Muscle of leg (tissue), 11 donors: Measurements from ENCODE around the gene ANKRD61. TPM values are rescaled to one million over a fixed set of nuclear protein-coding genes. Genes with fewer than 3 reads are reported as not detected.
"Not testable (repeated sequence)": the region's sequence is repeated elsewhere in the genome, so short reads cannot be mapped to it uniquely, and the experiment has no call there.

Source experiments
- DNase-seq: peaks from one replicate; pipeline ENCODE4 v3.0.0; 2013
- H3K27ac ChIP-seq: one replicate; pipeline ENCODE4 v1.5.1; 2013; ENCODE audit warnings: mild to moderate bottlenecking, low read length, control low read depth
- H3K27me3 ChIP-seq: one replicate; pipeline ENCODE4 v1.6.1; 2013; ENCODE audit warnings: low read length; ENCODE audit not compliant: control insufficient read depth, insufficient read depth
- H3K36me3 ChIP-seq: one replicate; pipeline ENCODE4 v1.6.1; 2013; ENCODE audit warnings: low read length; ENCODE audit not compliant: control insufficient read depth, insufficient read depth
- H3K4me1 ChIP-seq: one replicate; pipeline ENCODE4 v1.6.1; 2013; ENCODE audit warnings: low read length; ENCODE audit not compliant: control insufficient read depth, insufficient read depth
- H3K4me3 ChIP-seq: one replicate; pipeline ENCODE4 v1.5.1; 2013; ENCODE audit warnings: low read length, control low read depth
- H3K9me3 ChIP-seq: replicated peaks from 2 replicates; pipeline ENCODE4 v1.6.1; 2013; ENCODE audit warnings: low read depth, low read length; ENCODE audit not compliant: control insufficient read depth
- WGBS: methylation state at CpG from one replicate; pipeline ENCODE4 v1.1.5; 2013; ENCODE audit warnings: missing lambda C conversion rate; ENCODE audit not compliant: insufficient coverage; 5-methylcytosine and 5-hydroxymethylcytosine counted together
- polyA plus RNA-seq, 8 donors: library from polyadenylated mRNA; unstranded; fragments of 120-200 nt; gene quantifications; one replicate each; pipeline versions ENCODE4 v1.2.1 to v1.2.3, GENCODE V29; 2013; ENCODE audit warnings: inconsistent platforms in 1 of 8, low replicate concordance in 1 of 8; ENCODE audit not compliant: insufficient read length in 8 of 8, insufficient read depth in 1 of 8
- total RNA-seq: library from RNA; stranded (reverse); fragments of 120-200 nt; gene quantifications from one replicate; pipeline ENCODE4 v1.2.4, GENCODE V29; 2013

ANKRD61 gene
- total and polyA plus RNA-seq, 9 donors: 0.22 to 1.0 (median 0.69) TPM

DNA sequence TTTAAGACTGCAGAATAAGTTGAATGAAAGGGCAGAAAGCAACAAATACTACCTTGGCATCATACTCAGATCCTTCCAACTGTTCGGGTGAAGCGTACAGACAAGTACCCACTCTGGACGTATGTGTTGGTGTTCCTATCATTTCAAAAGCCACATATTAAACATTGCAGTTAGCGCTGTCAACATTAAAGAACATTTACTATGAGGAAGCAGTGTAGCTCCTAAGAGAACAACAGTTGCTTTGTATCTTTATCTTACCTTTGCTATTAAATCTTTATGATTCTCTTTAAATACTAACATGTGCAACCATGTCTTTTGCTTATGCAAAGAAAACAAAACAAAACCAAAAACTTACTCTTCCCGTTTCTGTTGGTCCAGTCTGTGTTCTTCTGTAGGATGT is 2.6 kb upstream of the ANKRD61 start:
- no peaks in the 10 kb centered on the region for H3K27me3 ChIP-seq
- H3K4me3 ChIP-seq: no peak overlapping the region
- H3K27ac ChIP-seq: no peak overlapping the region
- H3K36me3 ChIP-seq: peaks cover 81% of the 10 kb centered on the region
- H3K4me1 ChIP-seq: peaks cover 4% of the 10 kb centered on the region
- 100% methylated on average over 1 of the region's 5 CpGs for WGBS
- H3K9me3 ChIP-seq: no peaks in the 10 kb centered on the region
- no peak for DNase-seq

DNA sequence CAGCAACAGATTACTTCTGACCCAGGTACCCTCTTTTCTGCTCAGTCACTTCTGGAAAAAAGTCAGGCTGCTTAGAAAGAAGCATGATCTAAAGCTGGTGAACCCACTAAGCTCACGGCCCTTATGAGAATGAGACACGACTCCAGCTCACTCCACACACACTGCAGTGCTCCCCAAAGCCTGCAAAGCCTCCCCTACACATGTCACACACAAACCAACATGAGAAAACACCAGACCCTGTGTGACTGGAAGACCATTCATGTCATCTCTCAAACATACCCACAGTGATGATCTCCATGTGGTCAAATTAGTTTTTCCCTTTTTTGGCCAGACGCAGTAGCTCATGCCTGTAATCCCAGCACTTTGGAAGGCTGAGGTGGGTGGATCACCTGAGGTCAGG is 391 bp downstream of the ANKRD61 start:
- 100% methylated on average over 2 of the region's 3 CpGs for WGBS
- Histone ChIP-seq H3K4me1 (no peaks in the 10 kb centered on the region), H3K36me3 (peaks cover 74% of the 10 kb centered on the region), H3K27ac (no peak overlapping the region), H3K27me3 (no peaks in the 10 kb centered on the region), H3K9me3 (no peaks in the 10 kb centered on the region), H3K4me3 (no peak overlapping the region)
- no peak for DNase-seq

DNA sequence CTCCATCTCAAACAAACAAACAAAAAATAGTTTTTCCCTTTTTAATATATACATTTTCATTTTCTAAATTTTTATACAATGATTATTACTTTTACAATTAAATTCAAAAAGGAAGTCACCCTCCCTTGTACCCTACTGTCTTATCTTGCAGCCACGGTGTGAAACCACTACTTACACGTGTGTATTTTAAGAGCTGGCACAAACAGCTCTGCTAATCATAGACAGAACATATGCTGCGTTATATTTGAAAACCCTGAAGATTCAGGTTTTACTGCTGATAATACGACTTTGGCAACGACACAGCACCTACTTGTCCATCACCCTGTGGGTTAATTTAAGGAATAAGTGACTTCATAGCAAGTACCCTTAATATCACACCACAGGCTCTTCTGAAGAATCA is 991 bp downstream of the ANKRD61 start:
- Histone ChIP-seq H3K4me3 (no peak overlapping the region), H3K27me3 (no peaks in the 10 kb centered on the region), H3K9me3 (no peaks in the 10 kb centered on the region), H3K36me3 (peaks cover 70% of the 10 kb centered on the region), H3K4me1 (no peaks in the 10 kb centered on the region), H3K27ac (no peak overlapping the region)
- no peak for DNase-seq
- WGBS: no CpG with 5 or more reads among the region's 5 CpGs

DNA sequence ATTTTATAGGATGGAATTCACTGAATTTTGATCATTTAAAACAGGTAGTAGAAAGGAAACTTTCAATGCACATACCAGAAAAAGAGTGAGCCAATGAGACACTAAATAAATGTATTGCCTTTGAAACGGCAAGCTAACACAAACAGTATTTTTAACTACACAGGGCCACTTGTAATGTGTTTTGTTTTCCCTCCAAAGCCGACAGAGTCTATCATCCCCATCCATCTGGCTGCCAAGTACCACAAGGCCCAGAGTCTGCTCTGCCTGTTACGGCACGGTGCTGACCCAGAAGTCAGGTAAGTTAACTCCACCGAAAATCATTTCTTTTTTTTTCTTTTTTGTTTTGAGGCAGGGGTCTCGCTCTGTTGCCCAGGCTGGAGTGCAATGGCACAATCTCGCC is 1.5 kb downstream of the ANKRD61 start:
- Histone ChIP-seq H3K4me1 (no peaks in the 10 kb centered on the region), H3K4me3 (no peak overlapping the region), H3K36me3 (peaks cover 67% of the 10 kb centered on the region), H3K9me3 (no peaks in the 10 kb centered on the region), H3K27me3 (no peaks in the 10 kb centered on the region), H3K27ac (no peak overlapping the region)
- DNase-seq: no peak
- WGBS: 81% methylated on average over 2 of the region's 7 CpGs

DNA sequence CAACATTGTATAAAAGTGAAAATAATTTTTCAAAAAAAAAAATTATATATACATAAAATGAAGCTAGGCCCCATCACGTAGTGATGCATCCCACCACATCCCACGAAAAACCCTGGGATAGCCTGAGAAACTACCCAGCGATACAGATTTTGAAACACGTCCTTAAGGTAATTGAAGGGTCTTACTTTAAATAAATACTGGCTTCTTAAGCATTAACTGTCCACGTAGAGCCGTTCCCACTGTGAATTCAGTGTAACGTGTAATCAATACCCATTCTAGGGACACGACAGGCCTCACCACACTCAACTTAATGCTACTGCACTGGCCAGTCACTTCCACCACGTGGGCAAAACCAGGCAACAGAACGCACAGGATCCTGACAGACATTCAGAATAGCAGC is 4.0 kb downstream of the ANKRD61 start:
- DNase-seq: no peak
- no peaks in the 10 kb centered on the region for H3K4me1 ChIP-seq
- H3K27ac ChIP-seq: no peak overlapping the region
- H3K9me3 ChIP-seq: no peaks in the 10 kb centered on the region
- 93% methylated on average over 6 of the region's 10 CpGs for WGBS
- H3K36me3 ChIP-seq: peaks cover 65% of the 10 kb centered on the region
- H3K4me3 ChIP-seq: no peak overlapping the region
- H3K27me3 ChIP-seq: no peaks in the 10 kb centered on the region

DNA sequence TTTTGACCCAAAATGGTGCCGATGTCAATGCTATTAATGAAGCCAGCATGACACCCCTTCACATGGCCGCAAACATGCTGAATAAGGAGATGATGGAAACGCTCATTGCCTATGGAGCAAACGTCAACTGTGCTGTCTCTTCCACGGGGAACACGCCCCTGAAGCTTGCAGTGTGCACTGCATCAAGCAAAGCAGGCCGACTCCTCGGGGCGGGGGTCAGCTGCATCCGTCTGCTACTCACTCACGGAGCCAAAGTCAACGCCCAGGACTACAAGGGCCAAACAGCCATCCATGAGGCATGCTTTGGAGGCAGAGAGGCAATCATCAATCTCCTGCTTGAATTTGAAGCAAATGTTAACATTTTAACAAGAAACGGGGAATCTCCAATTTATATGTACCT is 4.5 kb downstream of the ANKRD61 start:
- H3K4me1 ChIP-seq: no peaks in the 10 kb centered on the region
- DNase-seq: no peak
- H3K27ac ChIP-seq: no peak overlapping the region
- no peak overlapping the region for H3K4me3 ChIP-seq
- WGBS: 89% methylated on average over 10 of the region's 13 CpGs
- H3K9me3 ChIP-seq: no peaks in the 10 kb centered on the region
- H3K27me3 ChIP-seq: no peaks in the 10 kb centered on the region
- H3K36me3 ChIP-seq: peaks cover 67% of the 10 kb centered on the region

DNA sequence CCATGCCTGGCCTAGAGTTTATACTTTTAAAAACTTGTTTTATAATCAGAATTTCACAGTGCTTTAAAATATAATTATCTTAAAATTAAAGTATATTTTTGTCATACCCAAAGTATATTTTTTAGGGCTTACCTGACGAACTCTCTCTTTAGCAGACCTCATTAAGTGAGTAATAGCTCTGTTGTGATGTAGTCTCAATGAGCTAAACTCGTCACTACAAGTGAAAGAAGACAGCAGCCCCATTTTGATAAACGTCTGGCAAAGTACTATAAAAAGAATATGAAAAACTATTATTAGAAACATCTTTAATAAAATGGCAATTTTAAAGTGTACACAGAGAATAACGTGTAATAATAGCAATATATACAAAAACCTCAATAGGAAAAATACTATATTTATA is 18.6 kb downstream of the ANKRD61 start:
- H3K36me3 ChIP-seq: peaks cover 41% of the 10 kb centered on the region
- no peaks in the 10 kb centered on the region for H3K27me3 ChIP-seq

DNA sequence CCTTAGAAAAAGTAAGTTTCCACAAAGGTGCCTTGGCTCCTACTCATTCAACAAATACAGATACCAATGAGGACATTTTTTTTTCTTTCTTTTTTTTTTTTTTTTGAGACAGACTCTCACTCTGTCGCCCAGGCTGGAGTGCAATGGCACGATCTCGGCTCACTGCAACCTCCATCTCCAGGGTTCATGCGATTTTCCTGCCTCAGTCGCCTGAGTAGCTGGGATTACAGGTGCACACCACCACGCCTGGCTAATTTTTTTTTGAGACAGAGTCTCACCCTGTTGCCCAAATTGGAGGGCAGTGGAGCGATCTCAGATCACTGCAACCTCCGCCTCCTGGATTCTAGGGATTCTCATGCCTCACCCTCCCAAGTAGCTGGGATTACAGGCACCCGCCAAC is 20.0 kb downstream of the ANKRD61 start:
- 91% methylated on average over 6 of the region's 9 CpGs for WGBS
- DNase-seq, H3K4me1 ChIP-seq, H3K27ac ChIP-seq, H3K27me3 ChIP-seq, H3K9me3 ChIP-seq, H3K4me3 ChIP-seq: not testable (repeated sequence)
- peaks cover 37% of the 10 kb centered on the region for H3K36me3 ChIP-seq

More for the DNA sequence above, 18.6 kb downstream of the ANKRD61 start:
- Histone ChIP-seq H3K27ac (no peak overlapping the region), H3K4me3 (no peak overlapping the region), H3K9me3 (no peaks in the 10 kb centered on the region), H3K4me1 (no peaks in the 10 kb centered on the region)
- no CpG with 5 or more reads among the region's 4 CpGs for WGBS
- no peak for DNase-seq

DNA sequence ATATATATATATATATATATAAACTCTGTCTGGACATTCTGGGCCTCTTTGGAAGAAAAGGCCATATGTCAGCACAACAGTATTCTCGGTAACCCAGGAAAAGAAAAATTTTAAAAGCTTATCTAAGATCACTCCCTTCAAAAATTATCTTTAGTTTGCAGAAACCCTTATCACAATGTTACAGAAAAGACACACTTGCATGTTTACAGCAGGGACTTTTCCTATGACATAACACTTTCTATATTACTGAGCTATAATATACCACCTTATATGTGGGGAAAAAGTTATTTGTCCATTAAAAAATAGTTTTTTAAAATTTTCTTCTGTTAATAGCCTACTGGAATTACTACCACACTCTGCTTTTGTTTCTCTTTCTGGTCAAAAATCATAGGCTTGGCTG is 25.4 kb downstream of the ANKRD61 start:
- WGBS: no CpG with 5 or more reads among the region's 1 CpG
- H3K36me3 ChIP-seq: peaks cover 16% of the 10 kb centered on the region

DNA sequence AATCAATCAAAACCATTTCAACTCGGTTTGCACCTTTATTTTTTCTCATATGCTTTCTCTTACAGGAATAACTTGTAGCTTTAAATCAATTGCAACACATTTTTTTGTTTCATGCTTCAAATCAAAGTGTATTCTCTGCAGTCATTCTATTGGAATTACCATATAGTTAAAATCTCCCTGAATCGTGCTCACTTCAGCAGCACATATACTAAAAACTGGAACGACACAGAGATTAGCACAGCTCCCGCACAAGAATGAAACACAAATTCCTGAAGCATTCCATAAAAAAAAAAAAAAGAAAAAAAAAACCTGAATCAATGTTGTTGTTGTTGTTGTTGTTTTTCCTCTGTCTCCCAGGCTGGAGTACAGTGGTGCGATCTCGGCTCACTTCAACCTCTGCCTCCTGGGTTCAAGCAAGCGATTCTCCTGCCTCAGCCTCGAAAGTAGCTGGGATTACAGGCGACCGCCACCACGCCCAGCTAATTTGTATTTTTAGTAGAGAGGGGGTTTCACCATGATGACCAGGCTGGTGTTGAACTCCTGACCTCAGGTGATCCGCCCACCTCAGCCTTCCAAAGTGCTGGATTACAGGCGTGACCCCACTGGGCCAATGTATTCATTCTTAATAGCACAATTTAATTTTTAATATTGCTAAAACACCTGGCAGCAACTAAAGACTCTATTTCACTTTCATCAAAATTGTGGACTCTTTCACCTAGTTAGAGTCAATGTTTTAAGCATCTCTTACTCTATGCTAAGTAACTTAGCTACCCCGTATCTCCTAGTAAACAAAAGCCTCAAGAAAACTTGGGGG is 26.3 kb downstream of the ANKRD61 start:
- no peaks in the 10 kb centered on the region for H3K9me3 ChIP-seq
- peaks cover 14% of the 10 kb centered on the region for H3K36me3 ChIP-seq
- peaks cover 8% of the 10 kb centered on the region for H3K4me1 ChIP-seq
- no peaks in the 10 kb centered on the region for H3K27me3 ChIP-seq
- 85% methylated on average over 2 of the region's 14 CpGs for WGBS
- no peak for DNase-seq
- H3K27ac ChIP-seq: no peak overlapping the region
- H3K4me3 ChIP-seq: peak overlapping the region; percentile 93

More for the DNA sequence above, 25.4 kb downstream of the ANKRD61 start:
- Histone ChIP-seq H3K4me1 (peaks cover 8% of the 10 kb centered on the region), H3K27ac (no peak overlapping the region), H3K4me3 (no peak overlapping the region), H3K27me3 (no peaks in the 10 kb centered on the region), H3K9me3 (no peaks in the 10 kb centered on the region)
- no peak for DNase-seq

DNA sequence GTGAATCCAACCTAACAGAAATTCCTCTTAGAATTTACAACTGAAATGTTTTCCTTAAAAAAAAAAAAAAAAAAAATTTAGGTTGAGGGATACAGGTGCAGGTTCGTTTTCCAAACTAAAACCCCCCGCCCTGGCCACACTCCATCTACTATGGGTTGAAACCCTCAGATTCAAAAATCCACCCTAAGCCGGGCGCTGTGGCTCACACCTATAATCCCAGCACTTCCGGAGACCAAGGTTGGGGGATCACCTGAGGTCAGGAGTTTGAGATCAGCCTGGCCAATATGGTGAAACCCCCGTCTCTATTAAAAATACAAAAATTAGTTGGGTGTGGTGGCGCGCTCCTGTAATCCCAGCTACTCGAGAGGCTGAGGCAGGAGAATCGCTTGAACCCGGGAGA is 28.8 kb downstream of the ANKRD61 start:
- H3K27ac ChIP-seq, H3K4me3 ChIP-seq, H3K36me3 ChIP-seq, H3K4me1 ChIP-seq, DNase-seq, H3K9me3 ChIP-seq, H3K27me3 ChIP-seq: not testable (repeated sequence)
- no CpG with 5 or more reads among the region's 11 CpGs for WGBS
